GM12865 (cell line): ENCODE results near the gene CEP57L1.

Experiments
- DNase-seq: peaks from one replicate; pipeline ENCODE4 v3.0.0; 2010; ENCODE audit warnings: low read depth
- H3K4me3 ChIP-seq: 2 replicates; pipeline ENCODE4 v1.5.1; 2011; ENCODE audit warnings: mild to moderate bottlenecking, low read depth, low read length, control low read depth
- TF ChIP-seq, protein P1 (sequence below): IDR thresholded peaks from 2 replicates; pipeline ENCODE4 v1.5.1; 2011; ENCODE audit warnings: low read length, control low read depth, low read depth, inconsistent platforms; ENCODE audit not compliant: insufficient read depth; ENCODE audit errors: missing control alignments

CEP57L1 gene

DNA sequence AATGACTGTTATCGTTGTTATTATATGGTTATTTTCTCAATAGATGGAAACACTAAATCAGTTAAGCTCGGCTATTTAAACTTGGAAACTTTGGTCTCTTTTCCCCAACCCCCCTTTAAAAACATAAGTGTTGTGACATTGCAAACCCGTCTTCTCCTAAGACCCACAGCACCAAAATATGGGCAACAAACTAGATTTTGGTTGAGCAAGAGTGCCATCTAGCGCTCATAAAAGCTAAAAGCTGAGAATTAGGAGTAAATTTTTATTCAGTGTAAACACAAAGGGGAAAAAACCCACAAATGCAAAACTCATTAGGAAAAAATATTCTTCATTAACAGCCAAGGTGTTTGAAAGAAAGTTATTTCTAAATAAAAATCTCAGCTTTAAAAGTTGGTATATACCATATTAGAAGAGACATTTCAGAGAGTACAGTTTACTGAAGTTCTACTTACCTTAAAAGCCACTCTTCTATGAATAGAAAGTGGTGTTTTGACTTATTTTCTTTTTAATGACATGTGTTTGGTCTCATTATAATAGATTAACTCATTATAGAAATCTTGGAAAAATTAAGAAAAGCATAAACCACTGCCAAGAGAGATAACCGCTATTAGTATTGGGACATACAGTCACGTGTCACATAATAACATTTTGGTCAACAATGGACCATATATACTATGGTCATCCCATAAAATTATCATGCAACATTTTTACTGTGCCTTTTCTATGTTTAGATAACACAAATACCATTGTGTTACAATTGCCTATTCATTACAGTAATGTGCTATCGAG, 21.8 kb upstream of the CEP57L1 start:
- DNase-seq, result peak; percentile 64
- no peak overlapping the region for H3K4me3 ChIP-seq
- TF ChIP-seq, protein P1, sequence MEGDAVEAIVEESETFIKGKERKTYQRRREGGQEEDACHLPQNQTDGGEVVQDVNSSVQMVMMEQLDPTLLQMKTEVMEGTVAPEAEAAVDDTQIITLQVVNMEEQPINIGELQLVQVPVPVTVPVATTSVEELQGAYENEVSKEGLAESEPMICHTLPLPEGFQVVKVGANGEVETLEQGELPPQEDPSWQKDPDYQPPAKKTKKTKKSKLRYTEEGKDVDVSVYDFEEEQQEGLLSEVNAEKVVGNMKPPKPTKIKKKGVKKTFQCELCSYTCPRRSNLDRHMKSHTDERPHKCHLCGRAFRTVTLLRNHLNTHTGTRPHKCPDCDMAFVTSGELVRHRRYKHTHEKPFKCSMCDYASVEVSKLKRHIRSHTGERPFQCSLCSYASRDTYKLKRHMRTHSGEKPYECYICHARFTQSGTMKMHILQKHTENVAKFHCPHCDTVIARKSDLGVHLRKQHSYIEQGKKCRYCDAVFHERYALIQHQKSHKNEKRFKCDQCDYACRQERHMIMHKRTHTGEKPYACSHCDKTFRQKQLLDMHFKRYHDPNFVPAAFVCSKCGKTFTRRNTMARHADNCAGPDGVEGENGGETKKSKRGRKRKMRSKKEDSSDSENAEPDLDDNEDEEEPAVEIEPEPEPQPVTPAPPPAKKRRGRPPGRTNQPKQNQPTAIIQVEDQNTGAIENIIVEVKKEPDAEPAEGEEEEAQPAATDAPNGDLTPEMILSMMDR, result peak; percentile 51

DNA sequence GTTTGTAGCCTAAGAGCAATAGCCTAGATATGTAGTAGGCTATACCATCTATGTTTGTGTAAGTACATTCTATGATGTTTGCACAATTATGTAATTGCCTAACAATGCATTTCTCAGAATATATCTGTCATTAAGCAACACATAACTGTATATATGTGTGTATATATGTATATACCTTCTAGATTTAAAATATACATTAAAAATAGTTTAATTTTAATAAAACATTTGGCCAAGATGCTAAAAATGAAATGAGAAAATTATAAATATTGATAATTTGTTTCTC, 21.2 kb upstream of the CEP57L1 start:
- no peak for DNase-seq
- TF ChIP-seq, protein P1, result no peak
- no peak overlapping the region for H3K4me3 ChIP-seq

DNA sequence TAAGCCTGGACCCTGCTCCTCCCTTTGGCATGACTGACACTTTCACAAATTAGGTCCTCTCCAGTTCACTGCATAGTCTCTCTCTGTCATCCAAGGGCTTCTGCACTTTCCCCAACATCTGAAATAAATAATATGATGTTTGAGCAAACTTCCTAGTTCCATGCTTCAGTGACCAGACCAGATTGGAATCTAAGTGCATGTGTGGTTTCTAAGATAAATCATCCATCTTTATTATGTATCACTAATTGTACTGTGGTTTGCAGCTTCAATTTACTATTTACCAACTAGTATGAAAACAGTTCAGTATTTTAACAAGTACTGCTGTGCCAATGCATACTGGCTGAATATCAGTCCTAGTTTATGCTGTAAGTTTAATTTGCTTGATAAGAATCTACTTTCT, 19.4 kb upstream of the CEP57L1 start:
- TF ChIP-seq, protein P1, result no peak
- no peak overlapping the region for H3K4me3 ChIP-seq
- DNase-seq, result no peak

DNA sequence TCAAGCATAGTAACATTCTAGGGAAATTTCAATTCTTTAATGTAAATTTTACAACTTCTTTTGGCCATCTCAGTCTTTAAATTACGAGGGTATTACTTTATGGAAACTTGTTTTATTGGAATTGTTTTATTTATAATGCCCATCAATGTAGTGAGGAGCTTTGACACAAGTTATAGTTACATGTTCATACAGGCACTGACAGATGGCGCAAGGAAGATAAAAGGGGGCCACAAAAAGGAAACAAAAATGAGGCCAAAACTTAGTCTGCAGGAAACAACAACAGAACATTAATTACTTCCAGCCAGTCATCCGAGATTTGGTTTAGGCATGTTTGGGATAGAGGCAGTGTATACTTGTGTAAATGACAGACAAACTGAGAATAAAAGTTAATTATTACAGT, 18.9 kb upstream of the CEP57L1 start:
- H3K4me3 ChIP-seq, result no peak overlapping the region
- DNase-seq, result no peak
- TF ChIP-seq, protein P1, result no peak

DNA sequence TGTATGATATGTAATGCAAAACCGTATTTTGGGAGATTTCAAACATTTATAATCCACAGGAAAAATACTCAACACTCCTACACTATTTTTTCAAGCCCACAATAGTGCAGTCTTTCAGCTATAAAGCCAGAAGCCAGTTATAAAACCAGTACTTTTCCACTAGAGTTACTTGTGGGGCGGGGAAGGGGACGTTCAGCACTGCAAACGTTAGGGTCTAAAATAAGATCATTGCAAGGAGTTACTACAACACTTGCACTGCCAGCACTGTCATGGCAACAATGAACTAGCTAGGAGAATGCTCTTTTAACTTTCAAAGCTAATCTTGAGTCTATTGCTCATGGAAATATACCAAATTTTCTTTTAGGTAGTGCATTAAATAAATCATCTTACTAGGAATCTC, 15.3 kb upstream of the CEP57L1 start:
- DNase-seq, result no peak
- no peak overlapping the region for H3K4me3 ChIP-seq
- TF ChIP-seq, protein P1, result no peak

DNA sequence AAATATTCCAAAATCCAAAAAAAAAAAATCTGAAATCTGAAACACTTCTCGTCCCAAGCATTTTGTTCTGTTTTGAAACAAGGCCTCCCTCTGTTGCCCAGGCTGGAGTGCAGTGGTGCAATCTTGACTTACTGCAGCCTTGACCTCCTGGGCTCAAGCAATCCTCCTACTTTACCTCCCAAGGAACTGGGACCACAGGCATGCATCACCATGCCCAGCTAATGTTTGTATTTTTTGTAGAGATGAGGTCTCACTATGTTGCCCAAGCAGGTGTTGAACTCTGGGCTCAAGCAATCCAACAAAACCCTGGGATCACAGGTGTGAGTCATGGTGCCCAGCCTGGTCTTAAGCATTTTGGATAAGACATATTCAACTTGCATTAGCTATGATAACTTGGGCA, 14.3 kb upstream of the CEP57L1 start:
- TF ChIP-seq, protein P1, result no peak
- H3K4me3 ChIP-seq, result no peak overlapping the region
- DNase-seq, result no peak
